Thyroid gland (tissue), 4 donors: ENCODE measurements around the gene POU2F2. TPM values are rescaled to one million over a fixed set of nuclear protein-coding genes. Genes with fewer than 3 reads are reported as not detected.

Experiments used
- DNase-seq, 2 donors: peaks; one replicate each; pipeline ENCODE4 v3.0.0-alpha.2; 2019
- H3K27ac ChIP-seq, 3 donors: fragments of 200-600 bp; sonication (generic); 1 replicate in 2 of 3; 2 replicates in 1 of 3; pipeline ENCODE4 v1.5.1; 2016 to 2019; ENCODE audit warnings: mild to moderate bottlenecking in 1 of 3, moderate library complexity in 1 of 3
- H3K27me3 ChIP-seq: fragments of 200-600 bp; sonication (generic); one replicate; pipeline ENCODE4 v1.5.1; 2019
- H3K36me3 ChIP-seq, 2 donors: fragments of 200-600 bp; sonication (generic); one replicate each; pipeline ENCODE4 v1.5.1; 2016 to 2019
- H3K4me1 ChIP-seq, 2 donors: fragments of 200-600 bp; sonication (generic); one replicate each; pipeline ENCODE4 v1.5.1; 2017 to 2019
- H3K4me3 ChIP-seq, 3 donors: fragments of 200-600 bp; sonication (generic); replicated peaks in 1 of 3; 1 replicate in 2 of 3; 2 replicates in 1 of 3; pipeline ENCODE4 v1.5.1; 2016; ENCODE audit warnings: mild to moderate bottlenecking in 1 of 3
- H3K9me3 ChIP-seq: fragments of 200-600 bp; sonication (generic); one replicate; pipeline ENCODE4 v1.5.1; 2017
- POLR2A ChIP-seq, 2 donors: fragments of 450-650 bp; IDR thresholded peaks; one replicate each; pipeline ENCODE4 v1.6.1; 2017; ENCODE audit warnings: antibody characterized with exemption in 2 of 2, mild to moderate bottlenecking in 2 of 2, moderate library complexity in 1 of 2
- WGBS, 2 donors: methylation state at CpG; one replicate each; pipeline ENCODE4 v1.1.5; 2017; 5-methylcytosine and 5-hydroxymethylcytosine counted together
- intact Hi-C: fragments of 100-400 bp; cut with DNase I; formaldehyde crosslinking; loops from one replicate; pipeline ENCODE4 v1.15.1; 2023
- total RNA-seq, 4 donors: library from RNA; depleted of rRNA; stranded (reverse); fragments of >200 nt; gene quantifications; one replicate each; pipeline ENCODE4 v1.2.3, GENCODE V29; 2016
- TF ChIP-seq, protein P1 (sequence below), 6 experiments: fragments of 200-600 bp in 3 of 6; fragments of 450-650 bp in 3 of 6; sonication (generic) in 3 of 6; IDR thresholded peaks; one replicate each; pipeline ENCODE4 v1.5.1; 2016 to 2019; ENCODE audit warnings: antibody characterized with exemption in 6 of 6, mild to moderate bottlenecking in 2 of 6, inconsistent platforms in 1 of 6, moderate library complexity in 1 of 6

POU2F2 gene
- total RNA-seq, 4 donors from 2014 or later = 0.11 to 0.49 (median 0.15) TPM

GRCh38 chr19:42089191-42089750 is 43.0 kb downstream of the POU2F2 start:
- Histone ChIP-seq H3K36me3 (no peaks in the 10 kb centered on the region), H3K4me1 (no peaks in the 10 kb centered on the region), H3K9me3 (no peaks in the 10 kb centered on the region), H3K27ac (peak overlapping the region in 1 of 3 donors; percentile 28), H3K4me3 (no peak overlapping the region), H3K27me3 (no peaks in the 10 kb centered on the region)
- TF ChIP-seq POLR2A (IDR thresholded peaks at IDR 0.05) = no peak
- TF ChIP-seq, protein P1, sequence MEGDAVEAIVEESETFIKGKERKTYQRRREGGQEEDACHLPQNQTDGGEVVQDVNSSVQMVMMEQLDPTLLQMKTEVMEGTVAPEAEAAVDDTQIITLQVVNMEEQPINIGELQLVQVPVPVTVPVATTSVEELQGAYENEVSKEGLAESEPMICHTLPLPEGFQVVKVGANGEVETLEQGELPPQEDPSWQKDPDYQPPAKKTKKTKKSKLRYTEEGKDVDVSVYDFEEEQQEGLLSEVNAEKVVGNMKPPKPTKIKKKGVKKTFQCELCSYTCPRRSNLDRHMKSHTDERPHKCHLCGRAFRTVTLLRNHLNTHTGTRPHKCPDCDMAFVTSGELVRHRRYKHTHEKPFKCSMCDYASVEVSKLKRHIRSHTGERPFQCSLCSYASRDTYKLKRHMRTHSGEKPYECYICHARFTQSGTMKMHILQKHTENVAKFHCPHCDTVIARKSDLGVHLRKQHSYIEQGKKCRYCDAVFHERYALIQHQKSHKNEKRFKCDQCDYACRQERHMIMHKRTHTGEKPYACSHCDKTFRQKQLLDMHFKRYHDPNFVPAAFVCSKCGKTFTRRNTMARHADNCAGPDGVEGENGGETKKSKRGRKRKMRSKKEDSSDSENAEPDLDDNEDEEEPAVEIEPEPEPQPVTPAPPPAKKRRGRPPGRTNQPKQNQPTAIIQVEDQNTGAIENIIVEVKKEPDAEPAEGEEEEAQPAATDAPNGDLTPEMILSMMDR (IDR thresholded peaks at IDR 0.05) = no peak
- DNase-seq = no peak
- intact Hi-C loops = no loop called here
- WGBS, 2 donors = 71% methylated on average over 13 of the region's 13 CpGs

- H3K4me1 ChIP-seq = no peaks in the 10 kb centered on the region
- intact Hi-C loops = no loop called here
- H3K36me3 ChIP-seq = no peaks in the 10 kb centered on the region
- no peaks in the 10 kb centered on the region for H3K9me3 ChIP-seq
- H3K27ac ChIP-seq = peak overlapping the region in 1 of 3 donors; percentile 28
- WGBS, 2 donors = 57 to 66% methylated on average over 18 of the region's 18 CpGs
- H3K27me3 ChIP-seq = no peaks in the 10 kb centered on the region
- no peak for TF ChIP-seq POLR2A (IDR thresholded peaks at IDR 0.05)
- TF ChIP-seq, protein P1 (IDR thresholded peaks at IDR 0.05) = no peak
- no peak overlapping the region for H3K4me3 ChIP-seq
- DNase-seq = no peak
Measured at GRCh38 chr19:42088471-42089190, 43.6 kb downstream of the POU2F2 start.

GRCh38 chr19:42086770-42087550 is 45.3 kb downstream of the POU2F2 start:
- 78 to 80% methylated on average over 11 of the region's 11 CpGs for WGBS, 2 donors
- intact Hi-C loops = no loop called here
- Histone ChIP-seq H3K27ac (no peak overlapping the region), H3K27me3 (no peaks in the 10 kb centered on the region), H3K36me3 (no peaks in the 10 kb centered on the region), H3K4me3 (no peak overlapping the region), H3K9me3 (no peaks in the 10 kb centered on the region), H3K4me1 (no peaks in the 10 kb centered on the region)
- TF ChIP-seq POLR2A (IDR thresholded peaks at IDR 0.05) = no peak
- TF ChIP-seq, protein P1 (IDR thresholded peaks at IDR 0.05) = no peak
- no peak for DNase-seq

DNA sequence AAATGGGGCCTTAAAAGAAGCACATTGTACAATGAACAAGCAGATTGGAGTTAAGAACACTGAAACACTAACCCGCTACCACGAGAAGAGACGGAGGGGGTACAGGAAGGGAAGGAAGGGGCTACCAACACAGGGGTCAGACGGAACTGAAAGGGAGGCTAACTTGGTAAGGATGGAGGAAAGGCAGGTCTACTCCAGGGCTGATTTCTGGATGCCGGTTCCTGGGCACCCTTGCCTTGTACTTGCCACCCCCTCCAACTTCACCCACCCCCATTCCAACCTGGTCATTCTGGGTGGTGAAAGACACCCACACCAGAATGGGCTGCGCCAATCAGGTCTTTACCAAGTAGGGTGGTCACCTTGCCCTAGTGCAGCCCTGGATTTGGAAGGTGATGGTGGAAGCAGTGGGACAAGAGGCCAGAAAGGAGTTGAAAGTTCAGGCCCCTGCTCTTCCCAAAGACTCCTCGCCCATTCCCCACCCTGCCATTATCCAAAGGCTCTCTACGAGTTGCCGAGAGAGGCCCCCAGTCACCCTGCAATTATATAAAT is 46.0 kb downstream of the POU2F2 start:
- intact Hi-C loops = no loop called here
- TF ChIP-seq, protein P1 (IDR thresholded peaks at IDR 0.05) = no peak
- no peak for TF ChIP-seq POLR2A (IDR thresholded peaks at IDR 0.05)
- no peaks in the 10 kb centered on the region for H3K4me1 ChIP-seq
- peaks cover 6 to 7% of the 10 kb centered on the region in 2 donors for H3K36me3 ChIP-seq
- no peak for DNase-seq
- no peaks in the 10 kb centered on the region for H3K9me3 ChIP-seq
- H3K27ac ChIP-seq = no peak overlapping the region
- no peaks in the 10 kb centered on the region for H3K27me3 ChIP-seq
- WGBS, 2 donors = 79 to 84% methylated on average over 9 of the region's 9 CpGs
- H3K4me3 ChIP-seq = no peak overlapping the region
